Fibroblast of skin of right biceps (primary cell): ENCODE results near the gene TFF3.
"Not testable (repeated sequence)": the region's sequence is repeated elsewhere in the genome, so short reads cannot be mapped to it uniquely, and the experiment has no call there.

Source experiments
- DNase-seq: peaks from one replicate; pipeline ENCODE4 v3.0.0-alpha.2; 2013

Gene TFF3

DNA sequence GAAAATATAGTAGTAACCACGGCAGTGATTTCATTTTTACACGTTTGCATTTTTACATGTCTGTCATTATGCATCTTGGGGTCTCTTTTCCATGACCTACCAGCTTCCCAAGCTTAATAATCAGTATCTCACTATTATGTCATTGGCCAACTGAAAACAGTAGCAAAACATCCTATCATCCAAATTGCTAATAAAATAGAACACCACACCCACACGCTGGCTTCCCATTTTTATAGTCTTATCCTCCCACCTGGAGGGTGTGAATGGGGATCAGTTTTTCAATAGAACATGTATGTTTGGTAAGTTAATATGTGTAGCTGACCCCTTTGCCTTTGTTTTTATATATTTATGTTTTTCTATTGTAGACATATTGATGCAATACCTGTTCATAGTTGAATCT, 11.8 kb downstream of the TFF3 start:
- no peak for DNase-seq

DNA sequence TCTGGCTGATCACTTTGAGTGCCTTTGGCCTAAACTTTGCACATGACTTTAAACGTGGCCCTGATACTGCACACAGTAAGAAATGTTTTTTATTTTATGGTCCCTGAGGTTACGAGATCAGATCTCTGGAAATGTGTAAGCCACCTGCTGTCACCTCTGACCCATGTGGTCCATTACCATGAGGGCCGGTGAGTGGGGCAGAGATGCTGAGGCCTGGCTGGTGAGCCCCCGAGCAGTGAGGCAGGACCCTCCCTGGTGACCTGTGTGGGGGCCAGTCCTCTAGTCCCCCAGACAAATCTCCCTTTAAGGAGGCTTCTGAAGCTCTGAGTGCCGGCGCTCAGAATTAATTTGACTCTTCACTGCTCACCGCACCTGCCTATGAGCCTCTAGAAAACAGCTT, 12.4 kb downstream of the TFF3 start:
- DNase-seq, result no peak

DNA sequence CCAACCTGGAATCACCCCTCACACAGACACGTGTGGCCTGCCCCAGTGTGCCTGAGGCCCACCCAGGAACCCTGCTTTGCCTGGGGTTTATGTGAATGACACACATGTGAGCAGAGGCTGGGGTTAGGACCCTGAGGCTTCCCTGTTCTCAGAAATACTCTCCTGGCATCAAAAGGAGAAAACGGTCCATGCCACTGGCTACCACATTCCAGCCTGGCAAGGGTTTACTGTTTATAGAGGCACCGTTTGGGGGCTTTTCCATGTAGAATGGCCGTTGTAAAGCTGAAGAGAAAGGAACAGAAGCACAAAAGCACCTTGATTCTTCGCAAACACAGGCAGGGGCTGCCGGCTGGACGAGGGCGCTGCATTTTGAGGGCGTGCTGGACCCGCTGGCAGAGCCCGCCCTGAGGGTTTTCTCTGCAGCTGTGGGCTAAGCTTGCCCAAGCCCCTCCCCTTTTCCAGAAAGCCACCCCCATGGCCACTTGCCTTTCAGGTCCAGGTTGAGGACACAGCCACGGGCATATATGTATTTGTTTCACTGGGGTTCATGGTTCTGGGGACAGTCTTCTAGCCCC, 13.0 kb downstream of the TFF3 start:
- no peak for DNase-seq

DNA sequence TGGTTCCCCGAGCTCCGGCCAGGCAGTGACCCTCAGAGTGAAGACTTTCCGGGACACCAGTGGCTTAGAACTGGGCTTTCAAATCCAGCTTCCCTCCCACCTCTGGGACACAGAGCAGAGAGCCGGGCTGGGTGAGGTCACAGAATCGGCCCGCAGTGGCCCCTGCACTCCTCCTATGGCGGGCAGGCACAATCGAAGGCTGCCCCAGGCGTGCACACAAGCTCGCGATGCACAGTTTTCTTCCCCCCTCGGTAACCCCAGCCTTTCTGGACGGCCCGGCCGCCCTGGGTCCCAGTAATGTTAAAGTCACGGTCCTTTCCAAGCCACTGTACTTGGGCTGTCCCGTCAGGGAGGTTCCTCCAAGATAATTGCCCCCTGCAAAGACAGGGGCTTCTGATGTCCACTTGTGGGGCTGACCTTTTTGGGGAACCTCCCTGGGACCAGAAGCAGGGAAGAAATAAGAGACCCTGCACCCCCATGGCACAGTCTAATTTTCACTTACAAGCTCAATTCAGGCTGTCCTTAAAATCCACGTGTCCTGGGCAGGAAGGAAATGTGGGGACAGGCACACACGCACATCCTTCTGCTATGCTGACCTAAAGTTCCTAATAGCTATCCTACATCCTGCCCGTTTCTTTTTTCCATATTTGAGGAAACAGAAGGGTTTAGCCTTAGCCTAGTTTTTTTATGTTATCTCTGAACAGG, 13.7 kb downstream of the TFF3 start:
- no peak for DNase-seq

DNA sequence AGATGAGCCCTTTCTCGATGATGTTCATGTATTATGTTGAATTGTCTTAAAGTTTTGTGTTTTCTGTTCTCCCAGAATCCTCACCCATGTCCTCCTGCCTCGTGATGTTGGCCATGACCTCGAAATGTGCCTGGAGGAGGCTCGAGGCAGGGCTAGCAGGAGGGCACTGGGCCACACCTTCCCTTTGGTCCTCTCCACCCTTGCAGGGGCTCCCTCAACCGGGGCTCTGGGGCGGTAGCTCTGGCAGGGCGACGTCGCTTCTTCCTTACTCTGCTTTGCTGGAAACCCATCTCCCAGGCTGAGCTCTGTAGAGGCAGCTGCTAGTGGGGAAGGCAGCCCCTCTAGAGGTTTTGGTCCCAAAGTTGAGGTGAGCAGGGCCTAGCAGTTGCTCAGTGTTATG, 14.3 kb downstream of the TFF3 start:
- DNase-seq, result no peak

DNA sequence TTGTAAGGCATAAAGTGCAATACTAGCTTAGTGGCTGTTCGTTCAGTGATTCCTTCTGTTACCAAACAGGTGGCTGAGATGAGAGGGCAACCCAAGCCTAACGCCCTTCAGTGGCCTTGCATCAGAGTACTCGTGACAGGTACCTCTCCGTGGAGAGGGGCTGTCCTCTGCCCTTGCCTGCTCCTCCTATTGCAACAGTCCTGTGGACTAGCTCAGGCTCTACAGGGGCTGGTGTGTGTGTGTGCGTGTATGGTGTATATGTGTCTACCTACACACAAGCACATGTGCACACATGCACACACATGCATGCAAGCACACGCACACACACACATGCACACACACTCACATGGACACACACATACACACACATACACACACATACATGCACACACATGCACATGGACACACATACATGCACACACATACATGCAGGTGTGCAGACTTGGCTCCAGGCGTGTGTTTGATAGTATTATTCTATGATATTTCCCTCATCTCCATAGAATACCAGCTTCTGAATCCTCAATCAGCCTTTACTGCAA, 15.1 kb downstream of the TFF3 start:
- DNase-seq, result no peak

DNA sequence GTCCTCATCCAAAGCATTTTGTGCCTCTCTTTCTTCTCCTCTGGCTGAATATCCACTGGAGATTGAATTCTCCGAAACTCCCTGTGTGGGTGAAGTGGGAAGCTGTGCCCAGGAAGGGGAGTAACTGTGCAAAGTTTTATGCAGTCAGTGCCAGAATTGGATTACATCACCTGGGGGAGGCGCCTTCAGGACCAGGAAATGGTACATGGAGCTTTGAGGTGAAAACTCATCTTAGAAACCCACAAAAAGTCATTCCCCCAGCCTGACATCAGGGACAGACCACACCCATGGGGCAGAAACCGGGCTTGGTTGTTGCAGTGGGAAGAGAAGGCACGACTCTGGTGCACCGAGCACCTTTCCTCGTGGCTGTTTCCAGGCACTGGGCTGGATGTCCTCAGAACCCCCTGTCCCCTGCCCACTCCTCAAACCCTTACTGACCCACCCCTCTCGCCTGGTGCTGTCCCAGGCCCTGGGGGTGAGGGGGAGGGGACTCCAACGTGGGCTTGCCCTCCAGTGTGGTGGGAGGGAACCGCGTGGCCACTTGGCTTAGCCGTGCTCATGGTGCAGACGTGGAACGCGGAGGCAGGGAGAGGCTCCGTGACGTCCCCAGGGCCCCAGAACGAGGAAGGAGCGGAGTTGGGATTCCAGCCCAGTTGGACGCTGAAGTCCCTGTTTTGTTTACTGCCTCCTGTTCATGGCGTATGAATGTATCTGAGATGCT, 15.7 kb downstream of the TFF3 start:
- no peak for DNase-seq

DNA sequence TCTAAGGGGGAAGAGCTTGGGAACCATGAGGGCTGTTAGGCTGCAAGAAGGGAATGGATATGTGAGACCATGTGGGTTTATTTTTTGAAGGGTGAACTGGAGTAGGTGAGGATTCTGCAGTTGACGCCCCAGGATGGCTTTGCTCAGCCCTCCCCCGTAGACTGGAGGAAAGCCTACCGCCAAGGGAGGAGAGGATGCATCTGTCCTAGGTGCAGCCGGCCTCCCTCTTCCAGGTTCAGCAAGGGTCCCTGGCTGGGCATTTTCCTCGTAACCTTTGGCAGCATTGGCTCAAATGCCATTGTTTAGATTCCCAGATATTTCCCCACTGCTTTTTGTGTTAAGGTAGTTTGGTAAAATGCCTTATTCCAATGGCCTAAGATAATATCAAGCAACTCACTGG, 16.6 kb downstream of the TFF3 start:
- DNase-seq, result no peak

DNA sequence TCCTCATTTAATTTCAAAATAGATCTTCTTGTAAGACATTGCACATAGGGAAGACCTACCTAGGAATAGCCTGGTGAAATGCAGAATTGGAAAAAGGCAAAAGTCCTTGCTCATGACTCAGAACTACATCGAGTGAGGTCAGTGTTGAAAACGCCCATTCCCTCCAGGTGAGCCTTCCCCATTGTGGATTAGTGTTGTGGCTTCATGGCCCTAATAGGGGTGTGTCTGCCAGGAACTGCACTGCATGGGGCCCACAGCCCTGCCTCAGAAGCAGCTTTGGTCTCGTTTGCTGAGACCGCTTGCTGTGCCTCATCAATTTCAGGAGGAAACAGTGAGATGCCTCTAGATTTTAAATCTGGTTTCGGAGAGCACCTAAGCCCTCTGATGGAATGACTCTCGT, 17.0 kb downstream of the TFF3 start:
- no peak for DNase-seq

DNA sequence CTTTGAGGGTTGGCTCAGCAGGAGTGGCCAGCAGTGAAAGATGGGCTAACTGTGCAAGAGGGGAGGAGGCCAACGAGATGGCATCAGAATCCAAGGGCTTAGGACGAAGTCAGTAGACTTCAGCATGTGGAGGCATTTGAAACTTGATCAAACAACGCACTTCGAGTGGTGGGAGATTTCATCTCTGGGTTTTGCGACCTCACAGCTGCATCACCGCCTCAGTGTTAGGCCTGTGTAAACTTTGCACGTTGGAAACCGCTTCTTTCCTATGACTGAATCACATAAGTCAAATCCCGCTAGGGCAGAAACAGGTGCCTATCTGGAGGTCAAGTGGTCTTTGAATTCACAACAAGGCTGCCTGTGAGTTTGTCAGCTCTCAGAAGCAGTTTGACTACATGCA, 17.8 kb downstream of the TFF3 start:
- no peak for DNase-seq

DNA sequence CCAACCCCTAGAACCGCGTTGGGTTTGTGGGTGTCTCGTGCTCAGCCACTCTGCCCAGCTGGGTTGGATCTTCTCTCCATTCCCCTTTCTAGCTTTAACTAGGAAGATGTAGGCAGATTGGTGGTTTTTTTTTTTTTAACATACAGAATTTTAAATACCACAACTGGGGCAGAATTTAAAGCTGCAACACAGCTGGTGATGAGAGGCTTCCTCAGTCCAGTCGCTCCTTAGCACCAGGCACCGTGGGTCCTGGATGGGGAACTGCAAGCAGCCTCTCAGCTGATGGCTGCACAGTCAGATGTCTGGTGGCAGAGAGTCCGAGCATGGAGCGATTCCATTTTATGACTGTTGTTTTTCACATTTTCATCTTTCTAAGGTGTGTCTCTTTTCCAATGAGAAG, 18.7 kb downstream of the TFF3 start:
- no peak for DNase-seq

DNA sequence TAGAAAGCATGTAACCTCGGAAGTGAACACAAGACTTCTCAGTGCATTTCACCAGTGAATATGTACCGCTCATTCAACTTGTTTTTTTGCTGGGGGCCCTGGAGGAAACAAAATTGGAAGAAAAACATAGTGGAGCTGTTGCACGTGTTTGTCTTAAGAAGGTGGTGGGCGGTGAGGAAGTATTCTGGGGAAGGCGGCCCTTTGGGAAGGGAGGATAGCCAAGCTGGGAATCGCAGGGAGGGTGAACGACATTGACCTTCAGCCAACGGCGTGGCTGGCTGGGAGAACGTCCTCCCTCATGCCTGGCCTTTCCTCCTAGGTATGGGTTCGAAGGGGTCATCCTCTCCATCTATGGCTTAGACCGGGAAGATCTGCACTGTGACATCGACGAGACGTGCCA, 19.4 kb downstream of the TFF3 start:
- no peak for DNase-seq

DNA sequence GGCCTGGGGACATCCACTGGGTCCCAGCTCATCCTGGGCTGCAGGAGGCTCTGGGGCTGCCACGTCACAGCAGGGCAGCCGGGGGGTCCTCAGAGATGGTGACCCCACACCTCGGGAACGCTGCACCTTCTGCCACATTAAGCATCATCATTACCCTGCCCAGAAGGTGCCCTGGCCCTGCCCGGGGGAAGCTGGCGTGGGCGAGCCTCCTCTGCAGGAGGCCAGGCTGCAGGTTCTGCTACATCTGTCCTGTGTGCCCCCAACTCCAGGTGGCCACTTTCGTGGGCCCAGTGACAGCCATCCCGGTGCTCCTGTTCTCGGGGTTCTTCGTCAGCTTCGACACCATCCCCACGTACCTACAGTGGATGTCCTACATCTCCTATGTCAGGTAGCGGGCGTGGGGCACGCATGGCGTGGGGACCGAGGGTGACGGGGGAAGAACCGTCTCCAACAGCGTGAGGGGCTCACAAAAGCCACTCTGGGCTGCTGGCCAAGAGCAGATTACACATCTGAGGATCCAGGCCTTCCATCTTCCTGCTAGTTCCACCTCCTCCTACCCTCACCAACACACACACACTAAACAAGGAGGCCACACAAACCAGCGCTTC, 20.8 kb downstream of the TFF3 start:
- no peak for DNase-seq

DNA sequence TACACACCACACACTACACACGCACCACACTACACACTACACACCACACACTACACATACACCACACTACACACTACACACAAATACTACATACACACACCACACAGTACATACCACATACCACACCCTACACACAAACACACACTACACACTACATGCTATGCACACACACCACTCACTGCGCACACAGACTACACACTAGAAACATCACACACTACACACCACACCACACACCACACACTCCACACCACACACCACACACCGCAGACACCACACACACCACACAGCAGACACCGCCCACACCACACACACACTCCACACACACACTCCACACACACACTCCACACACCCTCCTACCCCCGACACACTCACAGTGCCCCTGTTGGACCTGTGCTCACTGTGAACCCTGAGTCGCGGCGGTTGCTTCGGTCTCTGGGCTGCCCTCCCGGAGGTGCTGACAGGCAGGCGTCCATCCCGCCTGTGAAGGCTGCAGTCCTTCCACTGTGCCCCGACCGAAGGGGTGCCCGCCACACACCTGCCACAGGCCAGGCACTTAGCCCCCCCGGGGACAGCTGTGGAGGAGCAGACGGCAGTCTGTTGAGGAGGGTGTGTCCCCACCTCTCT, 21.4 kb downstream of the TFF3 start:
- no peak for DNase-seq

DNA sequence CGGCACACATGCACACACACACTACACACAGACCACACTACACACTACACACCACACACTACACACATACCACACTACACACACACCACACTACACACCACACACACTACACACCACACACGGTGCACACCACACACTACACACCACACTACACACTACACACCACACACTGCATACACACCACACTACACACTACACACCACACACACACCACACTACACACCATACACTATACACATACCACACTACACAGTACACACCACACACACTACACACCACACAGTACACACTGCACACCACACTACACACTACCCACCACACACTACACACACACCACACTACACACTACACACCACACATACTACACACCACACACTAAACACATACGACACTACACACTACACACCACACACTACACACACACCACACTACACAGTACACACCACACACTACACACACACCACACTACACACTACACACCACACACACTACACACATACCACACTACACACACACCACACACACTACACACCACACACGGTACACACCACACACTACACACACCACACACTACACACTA, 22.6 kb downstream of the TFF3 start:
- not testable (repeated sequence) for DNase-seq

DNA sequence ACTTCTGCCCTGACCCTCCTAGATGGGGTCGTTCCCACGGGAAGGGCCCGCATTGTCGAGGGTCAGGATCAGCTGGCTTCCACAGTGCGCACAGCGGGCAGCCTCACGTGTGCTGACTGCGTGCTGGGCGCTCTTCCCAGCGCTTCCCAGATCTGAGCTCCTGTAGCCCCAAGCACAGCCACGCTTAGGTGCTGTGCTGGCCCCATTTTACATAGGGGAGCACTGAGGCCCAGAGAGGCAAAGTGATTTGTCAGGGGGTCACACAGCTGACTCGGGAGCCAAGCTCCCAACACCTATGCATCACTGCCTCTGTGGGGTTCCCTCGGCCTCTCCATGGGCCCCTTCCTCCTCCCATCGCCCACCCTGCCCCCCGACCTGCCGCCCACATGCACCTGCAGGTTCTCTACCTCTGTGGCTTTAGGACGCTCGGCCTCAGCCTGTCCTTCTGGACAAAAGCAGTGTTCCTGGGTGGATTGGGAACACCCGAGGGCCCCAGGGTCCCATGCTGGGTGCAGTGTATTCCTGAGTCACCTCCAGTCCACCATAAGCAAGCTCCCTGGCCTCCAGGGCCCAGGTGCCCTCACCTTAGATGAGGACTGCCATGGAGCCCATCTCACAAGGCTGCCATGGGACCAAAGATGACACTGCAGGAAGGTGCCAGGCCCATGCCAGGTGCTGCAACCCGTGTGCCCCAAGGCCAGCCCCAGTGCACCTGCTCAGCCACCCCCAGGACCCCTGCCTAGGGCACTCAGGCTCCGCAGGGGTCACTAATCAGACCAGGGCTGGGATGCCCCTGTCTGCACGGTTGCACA, 23.3 kb downstream of the TFF3 start:
- no peak for DNase-seq

DNA sequence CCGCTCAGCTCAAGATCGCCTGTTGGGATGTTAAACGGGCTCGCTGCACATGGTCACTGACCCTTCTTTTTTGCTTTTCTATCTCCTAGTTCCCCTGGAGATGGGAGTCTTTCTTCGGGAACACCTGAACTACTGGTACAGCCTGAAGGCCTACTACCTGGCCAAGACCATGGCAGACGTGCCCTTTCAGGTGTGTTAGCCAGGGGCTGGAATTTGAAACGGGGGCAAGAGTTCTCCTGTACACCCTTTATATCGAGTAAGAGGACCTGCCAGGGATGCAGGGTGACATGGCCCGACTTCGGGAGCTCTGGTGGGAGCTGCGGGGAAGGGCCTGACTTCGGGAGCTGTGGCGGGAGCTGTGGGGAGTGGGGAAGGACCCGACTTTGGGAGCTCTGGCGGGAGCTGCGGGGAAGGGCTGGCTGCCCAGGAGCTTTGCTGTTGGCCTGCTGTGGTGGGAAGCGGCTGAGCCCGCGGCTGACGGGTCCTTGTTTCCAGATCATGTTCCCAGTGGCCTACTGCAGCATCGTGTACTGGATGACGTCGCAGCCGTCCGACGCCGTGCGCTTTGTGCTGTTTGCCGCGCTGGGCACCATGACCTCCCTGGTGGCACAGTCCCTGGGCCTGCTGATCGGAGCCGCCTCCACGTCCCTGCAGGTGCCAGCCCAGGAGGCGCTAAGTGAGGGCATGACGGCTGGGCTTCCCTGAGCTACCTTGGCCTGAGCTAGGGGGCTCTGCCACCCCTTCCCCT, 24.0 kb downstream of the TFF3 start:
- DNase-seq, result no peak

DNA sequence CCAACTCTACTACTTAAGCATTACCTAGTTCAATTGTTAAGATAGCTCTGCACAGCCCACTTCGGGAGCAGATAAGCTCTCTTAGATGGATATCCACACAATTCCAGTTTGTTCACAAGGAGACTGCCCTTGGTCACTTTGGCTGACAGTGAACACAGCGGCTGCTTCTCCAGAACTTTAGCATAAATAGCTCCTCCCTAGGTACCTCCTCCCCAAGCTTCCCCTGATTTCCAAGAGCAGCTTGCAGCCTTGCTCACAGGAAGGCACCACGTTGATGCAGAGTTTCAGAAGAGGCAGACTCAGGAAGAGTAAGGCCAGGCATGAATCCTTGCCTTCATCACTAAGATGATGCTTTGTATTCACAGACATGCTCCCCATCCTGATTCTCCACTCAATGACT, 24.7 kb downstream of the TFF3 start:
- DNase-seq, result no peak

DNA sequence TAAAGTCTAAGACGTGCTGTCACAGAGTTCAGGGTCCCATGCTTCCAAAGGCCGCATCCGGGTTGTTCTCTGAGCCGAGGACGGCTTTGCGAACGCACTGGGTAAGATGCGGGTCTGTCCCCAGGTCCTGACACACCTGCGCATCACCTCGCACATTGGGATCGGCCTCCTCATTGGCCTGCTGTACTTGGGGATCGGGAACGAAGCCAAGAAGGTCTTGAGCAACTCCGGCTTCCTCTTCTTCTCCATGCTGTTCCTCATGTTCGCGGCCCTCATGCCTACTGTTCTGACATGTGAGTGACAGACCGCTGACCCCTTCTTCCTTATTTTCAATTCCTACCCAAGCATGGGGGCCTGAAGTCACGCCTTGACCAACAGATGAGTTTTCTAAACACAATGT, 25.3 kb downstream of the TFF3 start:
- DNase-seq, result no peak

DNA sequence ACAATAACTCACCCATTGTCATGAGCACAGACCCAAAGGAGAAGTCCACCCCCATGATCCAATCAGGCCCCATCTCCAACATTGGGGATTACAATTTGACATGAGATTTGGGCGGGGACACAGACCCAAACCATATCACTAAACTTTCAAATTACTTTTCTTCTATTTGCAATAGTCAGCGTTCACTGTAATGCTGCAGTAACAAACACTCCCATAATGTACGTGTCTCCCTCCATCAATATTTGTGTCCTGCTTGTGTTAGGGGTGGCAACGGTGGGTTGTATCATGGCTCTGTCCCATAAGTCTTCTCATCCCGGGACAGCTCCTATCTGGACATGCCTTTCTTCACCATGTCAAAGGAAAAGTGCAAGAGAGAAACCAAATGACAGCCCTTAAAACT, 26.2 kb downstream of the TFF3 start:
- DNase-seq, result no peak
